GM19351 (cell line): ENCODE results near the gene VPS41.

Experiments
- ATAC-seq: cut with Tn5 transposase; IDR thresholded peaks from one replicate; pipeline ENCODE4 v1.9.1; 2021; ENCODE audit warnings: mild to moderate bottlenecking, moderate library complexity; ENCODE audit not compliant: unreplicated experiment

VPS41 gene

GRCh38 chr7:38744746-38745145, 164.2 kb downstream of the VPS41 start:
- ATAC-seq = no peak

DNA sequence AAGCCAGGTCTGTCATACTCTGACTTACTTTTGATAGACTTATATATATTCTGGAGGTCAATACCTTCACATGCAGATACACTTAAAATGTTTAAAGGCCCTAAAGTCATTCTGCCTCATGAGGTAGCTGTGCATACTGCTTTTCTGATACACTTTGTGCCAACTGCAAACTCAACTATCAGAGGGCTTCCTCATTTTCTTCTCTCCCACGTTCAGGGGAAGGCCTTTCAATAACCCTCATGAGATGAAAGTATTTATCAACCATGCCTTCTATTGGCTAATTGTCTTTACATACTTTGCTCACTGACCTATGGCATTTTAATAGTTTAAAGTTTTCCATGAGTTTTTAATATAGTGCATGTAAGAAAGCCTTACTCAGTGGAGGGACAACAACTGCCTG, 165.1 kb downstream of the VPS41 start:
- no peak for ATAC-seq

- ATAC-seq = no peak
These were observed 168.9 kb downstream of the VPS41 start for GRCh38 chr7:38740041-38740440.

GRCh38 chr7:38736138-38736537, 172.9 kb downstream of the VPS41 start:
- ATAC-seq = no peak

DNA sequence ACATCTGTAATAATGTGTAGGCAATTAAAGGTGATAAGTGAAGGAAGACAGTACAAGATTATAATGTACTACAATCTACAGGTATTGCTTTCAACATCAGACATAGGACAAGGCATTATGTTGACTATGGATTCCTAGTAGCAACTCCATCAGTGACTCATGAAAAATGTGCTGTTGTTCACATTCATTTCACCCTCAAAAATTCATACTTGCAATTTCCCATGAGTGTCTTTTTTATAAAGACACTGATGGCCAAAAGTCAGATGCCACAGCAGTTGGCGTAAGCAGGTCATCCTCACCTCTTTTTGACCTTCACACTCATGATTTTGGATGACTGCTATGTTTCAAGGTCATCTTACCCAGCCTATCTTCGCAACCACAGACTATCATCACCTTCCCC, 177.8 kb downstream of the VPS41 start:
- no peak for ATAC-seq

- no peak for ATAC-seq
These were observed 180.8 kb downstream of the VPS41 start for GRCh38 chr7:38728145-38728544.

DNA sequence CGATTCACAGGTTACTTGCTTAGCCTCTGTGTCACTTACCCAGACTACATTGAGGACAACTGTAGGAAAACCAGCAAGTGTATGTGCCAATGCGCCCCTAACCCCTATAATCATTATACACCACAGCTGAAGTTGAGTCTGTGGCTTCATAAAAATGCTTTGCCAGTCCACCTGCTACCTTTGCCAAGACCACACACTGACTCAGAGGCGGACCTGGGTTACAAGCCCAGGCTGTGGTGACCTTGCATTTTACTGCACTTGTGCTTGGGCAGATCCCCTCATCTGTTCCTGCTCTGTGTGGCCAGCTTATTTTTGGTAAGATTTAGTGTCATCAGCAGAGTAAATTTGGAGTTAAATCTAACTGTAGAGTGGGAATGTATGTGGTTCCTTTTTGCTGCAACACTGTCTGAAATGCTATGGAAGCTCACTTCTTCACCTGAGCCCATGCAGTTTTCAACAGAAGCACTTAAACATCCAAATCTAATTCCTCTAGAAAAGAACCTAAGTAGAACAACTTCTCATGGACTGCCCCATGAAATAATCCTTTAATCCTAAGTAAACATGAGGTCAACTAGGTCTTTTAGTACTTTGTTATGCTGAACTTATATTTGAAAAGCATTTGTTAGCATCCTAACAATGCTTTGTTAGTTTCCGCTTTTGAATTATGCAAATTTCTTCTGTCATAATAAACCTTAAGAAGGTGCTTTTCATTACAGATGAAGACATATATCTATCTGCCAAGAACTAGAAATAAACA, 181.6 kb downstream of the VPS41 start:
- no peak for ATAC-seq

DNA sequence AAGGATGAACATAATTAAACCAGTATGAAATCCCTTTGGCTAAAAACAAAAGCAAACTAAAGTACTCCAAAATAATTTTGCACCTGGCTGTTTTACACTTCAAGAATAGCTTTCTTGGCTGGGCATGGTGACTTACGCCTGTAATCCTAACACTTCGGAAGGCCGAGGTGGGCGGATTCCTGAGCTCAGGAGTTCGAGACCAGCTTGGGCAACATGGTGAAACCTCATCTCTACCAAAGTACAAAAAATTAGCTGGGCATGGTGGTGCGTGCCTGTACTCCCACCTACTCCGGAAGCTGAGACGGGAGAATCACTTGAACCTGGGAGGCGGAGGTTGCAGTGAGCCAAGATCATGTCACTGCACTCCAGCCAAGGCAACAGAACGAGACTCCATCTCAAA, 185.7 kb downstream of the VPS41 start:
- no peak for ATAC-seq

GRCh38 chr7:38716397-38716796, 192.6 kb downstream of the VPS41 start:
- ATAC-seq = no peak

- ATAC-seq = no peak
These were observed 199.9 kb downstream of the VPS41 start for GRCh38 chr7:38709123-38709522.

- ATAC-seq = no peak
These were observed 204.2 kb downstream of the VPS41 start for GRCh38 chr7:38704751-38705150.

DNA sequence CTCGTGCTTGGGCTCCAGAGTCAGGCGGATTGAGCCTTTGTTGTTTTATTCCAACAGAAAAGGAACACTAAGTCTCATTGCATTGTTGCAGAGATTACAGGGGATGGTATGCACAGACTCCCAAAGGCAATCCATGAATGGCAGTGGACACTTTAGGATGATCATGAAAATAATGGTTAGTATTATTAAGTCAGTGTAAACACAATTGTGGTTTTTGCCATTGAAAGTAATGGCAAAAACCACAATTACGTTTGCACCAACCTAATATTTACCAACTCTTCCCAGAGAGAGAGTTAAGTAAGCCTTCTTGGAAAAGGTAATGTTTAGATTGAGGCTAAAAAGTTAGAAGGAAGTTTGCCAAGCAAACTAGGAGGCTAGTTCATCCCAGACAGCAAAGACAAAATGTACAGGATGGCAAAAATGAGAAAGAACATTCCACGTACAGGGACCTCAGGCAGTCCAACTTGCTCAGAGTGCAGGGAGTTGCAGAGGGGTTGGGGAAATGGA, 204.9 kb downstream of the VPS41 start:
- no peak for ATAC-seq

DNA sequence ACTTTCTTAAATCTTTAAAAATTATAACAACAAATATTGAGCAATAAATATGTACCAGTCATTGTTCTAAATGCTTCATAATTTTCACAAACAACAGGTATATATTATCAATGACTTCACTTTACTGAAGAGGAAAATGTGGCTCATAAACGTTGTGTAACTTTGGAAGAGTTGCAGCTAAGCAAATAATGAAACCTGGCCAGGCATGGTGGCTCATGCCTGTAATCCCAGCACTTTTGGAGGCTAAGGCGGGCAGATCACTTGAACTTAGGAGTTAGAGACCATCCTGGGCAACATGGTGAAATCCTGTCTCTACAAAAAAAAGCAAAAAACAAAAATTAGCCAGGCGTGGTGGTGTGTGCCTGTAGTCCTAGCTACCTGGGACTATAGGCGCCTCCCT, 205.9 kb downstream of the VPS41 start:
- no peak for ATAC-seq

GRCh38 chr7:38702002-38702535, 206.9 kb downstream of the VPS41 start:
- ATAC-seq = no peak

GRCh38 chr7:38700116-38700515, 208.9 kb downstream of the VPS41 start:
- ATAC-seq = no peak

DNA sequence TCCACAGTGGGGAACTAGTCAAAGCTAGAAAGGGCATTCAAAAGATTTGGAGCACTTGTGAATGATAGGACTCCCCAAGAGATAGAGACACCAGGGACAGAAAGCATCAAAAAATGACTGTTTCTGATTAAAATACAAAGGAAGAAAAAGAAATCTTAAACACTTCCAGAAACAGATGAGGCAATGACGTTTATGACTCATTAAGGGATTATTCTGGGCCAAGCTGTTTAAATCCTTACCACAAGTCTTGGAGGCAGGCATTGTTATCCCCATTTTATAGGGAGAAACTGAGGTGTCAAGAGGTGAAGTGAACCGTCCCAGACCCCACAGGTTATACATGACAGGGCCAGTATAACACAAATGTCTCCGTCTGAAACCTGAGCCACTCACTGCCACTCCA, 209.5 kb downstream of the VPS41 start:
- ATAC-seq = no peak

DNA sequence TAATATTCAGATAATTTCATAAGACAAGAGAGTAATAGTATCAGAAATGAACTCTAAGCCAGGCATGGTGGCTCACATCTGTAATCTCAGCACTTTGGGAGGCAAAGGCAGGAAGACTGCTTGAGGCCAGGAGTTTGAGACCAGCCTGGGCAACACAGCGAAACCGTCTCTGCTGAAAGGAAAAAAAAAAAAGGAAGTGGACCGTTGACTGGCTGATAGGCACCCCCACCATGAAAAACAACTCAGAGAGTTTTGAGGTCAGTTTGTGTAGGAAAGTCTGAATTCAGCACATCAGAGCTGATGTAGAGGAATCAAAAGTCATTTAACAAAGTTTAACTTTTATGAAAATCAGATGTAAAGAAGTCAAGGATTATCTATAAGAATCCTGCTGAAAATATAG, 214.7 kb downstream of the VPS41 start:
- ATAC-seq = no peak

GRCh38 chr7:38686888-38687287, 222.1 kb downstream of the VPS41 start:
- no peak for ATAC-seq

DNA sequence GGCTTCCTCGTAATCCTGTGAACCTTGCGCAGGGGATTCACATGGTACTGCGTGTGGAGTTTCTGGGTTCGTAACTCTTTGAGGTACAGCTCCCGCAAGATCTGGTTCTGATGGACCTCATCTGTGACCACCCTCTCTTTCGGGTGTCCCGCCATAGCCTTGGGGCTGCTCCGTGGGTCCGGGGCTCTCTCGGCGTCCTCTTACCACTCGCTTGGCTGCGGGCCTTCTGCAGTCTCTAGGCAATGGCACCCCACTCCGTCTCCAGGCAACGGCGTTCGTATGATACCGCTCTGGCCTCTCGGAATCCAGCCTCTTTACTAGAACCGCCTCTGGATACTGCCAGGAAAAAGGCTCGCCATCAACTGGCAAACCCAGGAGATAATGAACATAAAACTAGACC, 223.1 kb downstream of the VPS41 start:
- no peak for ATAC-seq

DNA sequence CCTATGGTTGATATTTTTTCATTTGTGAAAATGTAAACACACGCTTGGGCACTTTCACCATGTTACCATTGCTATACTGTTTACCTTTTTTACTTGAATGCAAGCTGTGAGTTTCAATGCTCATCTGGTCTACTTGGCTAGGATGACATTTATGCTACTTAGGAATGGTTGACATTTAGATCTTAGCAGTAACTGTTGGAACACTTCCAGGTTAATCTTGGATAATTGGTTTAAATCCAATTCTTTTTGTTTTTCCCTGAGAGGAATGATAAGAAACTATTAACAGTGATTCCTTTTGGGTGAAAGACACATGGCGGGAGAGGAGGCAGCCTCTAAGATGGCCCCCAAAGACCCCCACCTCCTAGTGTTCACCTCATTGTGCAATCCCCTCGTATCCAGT, 226.4 kb downstream of the VPS41 start:
- ATAC-seq = no peak

DNA sequence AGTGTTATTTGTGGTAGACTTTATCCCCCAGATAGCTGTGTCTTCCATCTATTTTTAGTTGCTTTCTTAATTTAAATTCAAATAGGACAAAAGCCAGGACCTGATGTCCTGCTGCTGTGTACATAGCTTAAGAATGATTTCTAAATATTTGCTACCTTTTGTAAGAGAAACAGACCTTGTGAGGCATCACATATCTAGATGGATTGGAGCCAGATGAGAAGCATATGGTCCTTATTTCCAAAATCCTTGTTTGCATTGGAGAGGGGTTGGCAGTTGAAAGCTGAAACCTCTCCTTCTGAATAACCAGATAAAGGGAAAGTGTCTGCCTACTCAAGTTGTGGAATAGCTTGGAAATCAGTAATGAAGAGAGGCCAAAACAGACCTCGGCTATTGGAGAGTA, 227.1 kb downstream of the VPS41 start:
- ATAC-seq = no peak

- ATAC-seq = no peak
These were observed 229.6 kb downstream of the VPS41 start for GRCh38 chr7:38679419-38679818.

DNA sequence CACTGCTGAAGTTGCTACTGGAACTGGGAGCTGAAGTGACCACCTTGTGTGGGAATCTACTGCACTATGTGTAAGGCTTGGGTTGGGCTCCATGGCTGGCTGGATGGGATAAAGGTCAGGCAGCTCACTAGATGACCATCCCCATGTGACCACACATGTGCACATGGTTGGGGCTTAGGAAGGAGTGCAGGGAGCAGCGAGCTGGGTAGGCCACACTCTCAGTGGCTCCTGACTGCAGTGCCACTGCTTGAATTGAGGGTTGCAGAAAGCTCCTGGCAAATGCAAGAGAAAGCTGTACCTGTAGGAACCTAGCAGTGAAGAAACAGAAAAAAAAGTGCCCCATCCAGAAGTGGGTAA, 230.3 kb downstream of the VPS41 start:
- ATAC-seq = no peak
